WERI-Rb-1 (cell line): ENCODE results near the gene MIDN.

Experiments
- DNase-seq: peaks from one replicate; pipeline ENCODE4 v3.0.0-alpha.2; 2020
- H3K27ac ChIP-seq: fragments of 250-450 bp; sonication (Bioruptor Pico); 2 replicates; pipeline ENCODE4 v1.5.1; 2020; ENCODE audit warnings: mild to moderate bottlenecking, moderate library complexity
- H3K27me3 ChIP-seq: fragments of 250-450 bp; sonication (Bioruptor Pico); 2 replicates; pipeline ENCODE4 v1.5.1; 2021; ENCODE audit warnings: mild to moderate bottlenecking, low read depth, moderate library complexity; ENCODE audit not compliant: insufficient read depth, severe bottlenecking
- H3K36me3 ChIP-seq: fragments of 250-450 bp; sonication (Bioruptor Pico); 2 replicates; pipeline ENCODE4 v1.5.1; 2020; ENCODE audit warnings: mild to moderate bottlenecking, moderate library complexity
- H3K4me3 ChIP-seq: 2 replicates; pipeline ENCODE4 v1.5.1; 2011; ENCODE audit warnings: low read depth, mild to moderate bottlenecking, control low read depth, low read length
- H3K9me3 ChIP-seq: fragments of 250-450 bp; sonication (Bioruptor Pico); 2 replicates; pipeline ENCODE4 v1.5.1; 2021; ENCODE audit warnings: mild to moderate bottlenecking, moderate library complexity; ENCODE audit not compliant: severe bottlenecking
- TF ChIP-seq, protein P1 (sequence below): IDR thresholded peaks from 2 replicates; pipeline ENCODE4 v1.5.1; 2011; ENCODE audit warnings: low read depth, mild to moderate bottlenecking, control low read depth, inconsistent platforms, low read length

MIDN gene

GRCh38 chr19:1227304-1228054 is 20.9 kb upstream of the MIDN start:
- Histone ChIP-seq H3K4me3 (no peak overlapping the region), H3K9me3 (no peaks in the 10 kb centered on the region), H3K36me3 (peaks cover 55% of the 10 kb centered on the region), H3K27ac (no peak overlapping the region), H3K27me3 (no peaks in the 10 kb centered on the region)
- TF ChIP-seq, protein P1, sequence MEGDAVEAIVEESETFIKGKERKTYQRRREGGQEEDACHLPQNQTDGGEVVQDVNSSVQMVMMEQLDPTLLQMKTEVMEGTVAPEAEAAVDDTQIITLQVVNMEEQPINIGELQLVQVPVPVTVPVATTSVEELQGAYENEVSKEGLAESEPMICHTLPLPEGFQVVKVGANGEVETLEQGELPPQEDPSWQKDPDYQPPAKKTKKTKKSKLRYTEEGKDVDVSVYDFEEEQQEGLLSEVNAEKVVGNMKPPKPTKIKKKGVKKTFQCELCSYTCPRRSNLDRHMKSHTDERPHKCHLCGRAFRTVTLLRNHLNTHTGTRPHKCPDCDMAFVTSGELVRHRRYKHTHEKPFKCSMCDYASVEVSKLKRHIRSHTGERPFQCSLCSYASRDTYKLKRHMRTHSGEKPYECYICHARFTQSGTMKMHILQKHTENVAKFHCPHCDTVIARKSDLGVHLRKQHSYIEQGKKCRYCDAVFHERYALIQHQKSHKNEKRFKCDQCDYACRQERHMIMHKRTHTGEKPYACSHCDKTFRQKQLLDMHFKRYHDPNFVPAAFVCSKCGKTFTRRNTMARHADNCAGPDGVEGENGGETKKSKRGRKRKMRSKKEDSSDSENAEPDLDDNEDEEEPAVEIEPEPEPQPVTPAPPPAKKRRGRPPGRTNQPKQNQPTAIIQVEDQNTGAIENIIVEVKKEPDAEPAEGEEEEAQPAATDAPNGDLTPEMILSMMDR, result no peak
- DNase-seq, result no peak

GRCh38 chr19:1228161-1228957 is 20.0 kb upstream of the MIDN start:
- no peaks in the 10 kb centered on the region for H3K9me3 ChIP-seq
- no peak overlapping the region for H3K4me3 ChIP-seq
- no peak overlapping the region for H3K27ac ChIP-seq
- DNase-seq, result no peak
- H3K27me3 ChIP-seq, result no peaks in the 10 kb centered on the region
- TF ChIP-seq, protein P1, result no peak
- peaks cover 47% of the 10 kb centered on the region for H3K36me3 ChIP-seq

- Histone ChIP-seq H3K36me3 (peaks cover 38% of the 10 kb centered on the region), H3K27ac (no peak overlapping the region), H3K27me3 (no peaks in the 10 kb centered on the region), H3K4me3 (no peak overlapping the region), H3K9me3 (no peaks in the 10 kb centered on the region)
- TF ChIP-seq, protein P1, result no peak
- no peak for DNase-seq
Observed at GRCh38 chr19:1229056-1229923, 19.1 kb upstream of the MIDN start.

DNA sequence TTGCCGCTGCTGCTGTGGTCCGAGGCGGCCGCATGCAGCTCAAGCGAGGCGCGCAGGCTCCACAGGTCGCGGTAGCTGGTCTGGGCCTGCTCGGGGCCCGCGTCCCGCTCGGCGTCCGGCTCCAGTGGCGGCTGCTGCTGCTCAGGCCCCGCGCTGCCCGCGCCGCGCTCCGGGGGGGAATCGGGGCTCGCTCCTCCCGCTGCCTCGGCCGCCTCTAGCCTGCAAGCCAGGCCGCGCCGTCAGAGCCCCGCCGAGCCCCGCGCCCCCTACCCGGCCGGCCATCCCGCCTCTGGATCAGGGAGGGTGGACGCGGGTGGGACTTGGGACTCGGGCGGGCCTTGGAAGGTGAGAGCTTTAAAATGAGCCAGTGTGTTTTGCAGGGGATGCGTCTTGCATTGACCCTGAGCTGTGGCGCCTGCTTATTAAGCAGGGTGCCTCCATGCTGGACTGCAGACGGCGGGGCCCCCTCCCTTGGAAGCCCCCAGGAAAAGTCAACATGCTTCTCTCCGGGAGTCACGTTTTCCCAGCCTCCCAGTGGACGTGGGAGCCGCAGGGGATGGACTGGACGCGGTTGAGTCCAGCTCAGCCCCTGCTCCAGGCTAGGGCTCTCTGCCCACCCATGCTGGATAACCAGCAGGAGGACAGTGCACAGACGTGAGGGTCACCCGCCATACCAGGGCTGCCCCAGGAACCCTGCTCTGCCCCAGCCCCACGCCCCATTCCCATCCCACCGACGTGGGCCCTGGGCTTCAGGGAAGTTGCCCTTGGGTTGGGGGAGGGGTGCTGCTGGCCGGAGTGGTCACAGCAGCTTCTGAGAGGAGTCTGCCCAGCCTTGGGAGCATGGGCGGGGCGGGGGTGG is 18.2 kb upstream of the MIDN start:
- TF ChIP-seq, protein P1, result no peak
- Histone ChIP-seq H3K9me3 (no peaks in the 10 kb centered on the region), H3K27ac (no peak overlapping the region), H3K36me3 (peaks cover 33% of the 10 kb centered on the region), H3K27me3 (no peaks in the 10 kb centered on the region), H3K4me3 (no peak overlapping the region)
- DNase-seq, result no peak

DNA sequence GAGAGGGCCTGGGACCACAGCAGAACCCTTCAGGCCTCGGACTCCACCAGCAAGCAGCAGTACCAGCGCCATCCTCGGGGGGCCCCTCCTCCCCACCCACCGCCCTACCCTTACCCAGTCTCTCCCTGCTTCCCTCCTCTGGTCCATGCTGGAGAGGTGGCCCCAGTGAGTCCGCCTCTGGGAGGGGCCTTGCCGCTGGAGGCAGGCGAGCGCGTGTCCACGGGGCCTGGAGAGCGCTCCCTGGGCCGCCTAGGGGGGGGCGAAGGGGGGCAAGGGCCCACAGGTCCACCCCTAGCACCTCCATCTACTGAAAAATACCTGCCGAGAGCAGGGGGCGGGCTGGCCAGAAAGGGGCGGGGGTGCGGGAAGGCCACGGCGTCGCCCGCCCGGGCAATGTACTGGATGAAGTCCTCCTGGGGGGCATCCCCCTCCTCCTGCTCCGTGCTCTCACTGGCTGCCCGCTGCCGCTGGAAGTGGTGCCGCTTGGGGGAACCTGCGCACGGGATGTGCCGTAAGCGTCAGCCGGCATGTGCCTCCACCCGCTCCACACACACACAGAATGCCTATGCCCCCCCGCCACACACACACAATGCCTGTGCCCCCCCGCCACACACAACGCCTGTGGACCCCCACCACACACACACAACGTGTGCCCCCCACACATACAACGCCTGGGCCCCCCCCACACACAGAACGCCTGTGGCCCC is 17.4 kb upstream of the MIDN start:
- Histone ChIP-seq H3K9me3 (no peaks in the 10 kb centered on the region), H3K27ac (no peak overlapping the region), H3K27me3 (no peaks in the 10 kb centered on the region), H3K4me3 (no peak overlapping the region), H3K36me3 (peaks cover 35% of the 10 kb centered on the region)
- TF ChIP-seq, protein P1, result no peak
- DNase-seq, result no peak
